ENCODE measurements around the gene EIF4EBP2.

DNA sequence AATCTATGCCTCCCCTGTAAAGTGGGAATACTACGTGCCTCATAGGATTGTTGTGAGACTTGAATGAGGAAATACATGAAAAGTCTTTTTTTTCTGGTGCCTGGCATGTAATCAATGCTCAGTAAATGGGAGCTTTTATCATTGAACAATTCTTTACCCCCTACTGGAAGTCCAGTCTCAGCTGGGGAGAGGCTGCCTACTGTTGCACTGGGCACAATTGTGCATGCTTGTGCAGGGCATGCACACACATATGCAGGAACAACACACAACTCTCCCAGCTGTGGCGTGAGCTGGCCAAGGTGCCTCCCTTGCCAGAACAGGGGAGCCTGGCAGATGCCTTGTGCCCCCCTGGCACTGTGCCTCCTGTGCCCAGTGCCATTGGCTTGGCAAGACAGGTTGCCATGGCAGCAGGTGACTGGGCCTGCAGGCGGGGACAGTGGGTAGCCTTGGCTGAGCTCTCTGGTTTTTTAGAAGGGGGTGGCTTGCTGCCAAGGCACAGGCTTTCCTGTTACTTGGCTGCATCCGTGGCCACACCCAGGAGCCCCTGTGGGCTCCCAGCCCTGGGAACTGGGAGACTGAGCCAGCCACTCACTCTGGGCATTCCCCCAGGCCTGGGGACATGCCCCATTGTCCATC lies 58.5 kb downstream of the EIF4EBP2 start:
- TF ChIP-seq, protein P1, sequence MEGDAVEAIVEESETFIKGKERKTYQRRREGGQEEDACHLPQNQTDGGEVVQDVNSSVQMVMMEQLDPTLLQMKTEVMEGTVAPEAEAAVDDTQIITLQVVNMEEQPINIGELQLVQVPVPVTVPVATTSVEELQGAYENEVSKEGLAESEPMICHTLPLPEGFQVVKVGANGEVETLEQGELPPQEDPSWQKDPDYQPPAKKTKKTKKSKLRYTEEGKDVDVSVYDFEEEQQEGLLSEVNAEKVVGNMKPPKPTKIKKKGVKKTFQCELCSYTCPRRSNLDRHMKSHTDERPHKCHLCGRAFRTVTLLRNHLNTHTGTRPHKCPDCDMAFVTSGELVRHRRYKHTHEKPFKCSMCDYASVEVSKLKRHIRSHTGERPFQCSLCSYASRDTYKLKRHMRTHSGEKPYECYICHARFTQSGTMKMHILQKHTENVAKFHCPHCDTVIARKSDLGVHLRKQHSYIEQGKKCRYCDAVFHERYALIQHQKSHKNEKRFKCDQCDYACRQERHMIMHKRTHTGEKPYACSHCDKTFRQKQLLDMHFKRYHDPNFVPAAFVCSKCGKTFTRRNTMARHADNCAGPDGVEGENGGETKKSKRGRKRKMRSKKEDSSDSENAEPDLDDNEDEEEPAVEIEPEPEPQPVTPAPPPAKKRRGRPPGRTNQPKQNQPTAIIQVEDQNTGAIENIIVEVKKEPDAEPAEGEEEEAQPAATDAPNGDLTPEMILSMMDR (conservative IDR thresholded peaks at IDR 0.05): no peak
- TF ChIP-seq EZH2 (IDR thresholded peaks at IDR 0.05; ENCODE audit: low read depth): no peak
